ENCODE measurements around the gene DIAPH3. TPM values are rescaled to one million over a fixed set of nuclear protein-coding genes. Genes with fewer than 3 reads are reported as not detected.

The DIAPH3 gene
- total and polyA plus RNA-seq, 7 donors: 0.16 to 3.8 (median 1.1) TPM; not detected in 1

GRCh38 chr13:59710416-59710815, 453.3 kb downstream of the DIAPH3 start:
- H3K4me1 ChIP-seq: peaks cover 0 to 16% (median 0%) of the 10 kb centered on the region in 4 donors
- DNase-seq: no peak
- no peaks in the 10 kb centered on the region for H3K36me3 ChIP-seq
- TF ChIP-seq CTCF (IDR thresholded peaks at IDR 0.05) (no peak), EP300 (IDR thresholded peaks at IDR 0.05) (no peak), POLR2A (IDR thresholded peaks at IDR 0.05) (no peak), POLR2AphosphoS5 (IDR thresholded peaks at IDR 0.05) (no peak)
- H3K4me3 ChIP-seq: no peak overlapping the region
- 77 to 91% methylated on average over 1 of the region's 1 CpG for WGBS, 2 donors
- H3K27ac ChIP-seq: no peak overlapping the region
- intact Hi-C loops (cut with DNase I): no loop called here
- no peaks in the 10 kb centered on the region for H3K9me3 ChIP-seq
- H3K27me3 ChIP-seq: no peaks in the 10 kb centered on the region

GRCh38 chr13:59706101-59706976, 457.4 kb downstream of the DIAPH3 start:
- Histone ChIP-seq H3K27me3 (no peaks in the 10 kb centered on the region), H3K27ac (no peak overlapping the region), H3K4me3 (no peak overlapping the region), H3K9me3 (no peaks in the 10 kb centered on the region), H3K36me3 (no peaks in the 10 kb centered on the region), H3K4me1 (peaks cover 0 to 10% (median 0%) of the 10 kb centered on the region in 4 donors)
- WGBS, 2 donors: 89 to 94% methylated on average over 8 of the region's 8 CpGs
- intact Hi-C loops (cut with DNase I): no loop called here
- no peak for DNase-seq
- TF ChIP-seq CTCF (IDR thresholded peaks at IDR 0.05) (no peak), POLR2A (IDR thresholded peaks at IDR 0.05) (no peak), POLR2AphosphoS5 (IDR thresholded peaks at IDR 0.05) (no peak), EP300 (IDR thresholded peaks at IDR 0.05) (no peak)

- TF ChIP-seq CTCF (IDR thresholded peaks at IDR 0.05) (no peak), POLR2A (IDR thresholded peaks at IDR 0.05) (no peak), POLR2AphosphoS5 (IDR thresholded peaks at IDR 0.05) (no peak), EP300 (IDR thresholded peaks at IDR 0.05) (no peak)
- H3K4me1 ChIP-seq: no peaks in the 10 kb centered on the region
- 94 to 96% methylated on average over 3 of the region's 3 CpGs for WGBS, 2 donors
- H3K27ac ChIP-seq: no peak overlapping the region
- H3K4me3 ChIP-seq: no peak overlapping the region
- H3K36me3 ChIP-seq: no peaks in the 10 kb centered on the region
- intact Hi-C loops (cut with DNase I): no loop called here
- no peaks in the 10 kb centered on the region for H3K27me3 ChIP-seq
- no peak for DNase-seq
- no peaks in the 10 kb centered on the region for H3K9me3 ChIP-seq
Measured at GRCh38 chr13:59702269-59702668, 461.5 kb downstream of the DIAPH3 start.

- Histone ChIP-seq H3K4me3 (no peak overlapping the region), H3K27ac (no peak overlapping the region), H3K9me3 (no peaks in the 10 kb centered on the region), H3K27me3 (no peaks in the 10 kb centered on the region), H3K4me1 (no peaks in the 10 kb centered on the region), H3K36me3 (no peaks in the 10 kb centered on the region)
- WGBS, 2 donors: 57 to 84% methylated on average over 2 of the region's 2 CpGs
- DNase-seq: no peak
- intact Hi-C loops (cut with DNase I): no loop called here
- TF ChIP-seq POLR2A (IDR thresholded peaks at IDR 0.05): no peak
- no peak for TF ChIP-seq CTCF (IDR thresholded peaks at IDR 0.05)
- no peak for TF ChIP-seq POLR2AphosphoS5 (IDR thresholded peaks at IDR 0.05)
- no peak for TF ChIP-seq EP300 (IDR thresholded peaks at IDR 0.05)
Measured at GRCh38 chr13:59701261-59701660, 462.5 kb downstream of the DIAPH3 start.

Measured in sigmoid colon (tissue), 7 donors.